Right atrium auricular region (tissue), 2 donors: ENCODE results near the gene BIRC7. TPM values are rescaled to one million over a fixed set of nuclear protein-coding genes. Genes with fewer than 3 reads are reported as not detected.

Source experiments
- DNase-seq: peaks from one replicate; pipeline ENCODE4 v3.0.0-alpha.2; 2019; ENCODE audit warnings: low spot score
- H3K27ac ChIP-seq, 2 donors: fragments of 200-600 bp; sonication (generic); 1 replicate in 1 of 2; 2 replicates in 1 of 2; pipeline ENCODE4 v1.5.1; 2016 to 2019
- H3K27me3 ChIP-seq, 2 donors: fragments of 200-600 bp; sonication (generic); one replicate each; pipeline versions ENCODE4 v1.5.1 to v1.6.0; 2017 to 2019
- H3K36me3 ChIP-seq: fragments of 200-600 bp; sonication (generic); one replicate; pipeline ENCODE4 v1.5.1; 2016
- H3K4me1 ChIP-seq, 2 donors: fragments of 200-600 bp; sonication (generic); one replicate each; pipeline versions ENCODE4 v1.5.1 to v1.6.0; 2017 to 2019
- H3K4me3 ChIP-seq, 2 donors: fragments of 200-600 bp; sonication (generic); 1 replicate in 1 of 2; 2 replicates in 1 of 2; pipeline ENCODE4 v1.5.1; 2017 to 2019; ENCODE audit warnings: mild to moderate bottlenecking in 1 of 2, moderate library complexity in 1 of 2
- H3K9me3 ChIP-seq, 2 donors: fragments of 200-600 bp; sonication (generic); one replicate each; pipeline ENCODE4 v1.5.1; 2019
- CTCF ChIP-seq, 2 donors: fragments of 200-600 bp; sonication (generic); IDR thresholded peaks; one replicate each; pipeline ENCODE4 v1.5.1; 2019; ENCODE audit warnings: antibody characterized with exemption in 2 of 2
- total RNA-seq, 2 donors: library from RNA; depleted of rRNA; stranded (reverse); fragments of >200 nt; gene quantifications; one replicate each; pipeline ENCODE4 v1.1.0, GENCODE V29; 2016

The BIRC7 gene
- total RNA-seq, 2 donors from 2014 or later: not detected

GRCh38 chr20:63283397-63284082, 47.8 kb downstream of the BIRC7 start:
- Histone ChIP-seq H3K36me3 (peaks cover 78% of the 10 kb centered on the region), H3K4me1 (no peaks in the 10 kb centered on the region), H3K27me3 (no peaks in the 10 kb centered on the region), H3K9me3 (no peaks in the 10 kb centered on the region), H3K4me3 (no peak overlapping the region), H3K27ac (no peak overlapping the region)
- no peak for DNase-seq
- TF ChIP-seq CTCF (IDR thresholded peaks at IDR 0.05): no peak

- no peak overlapping the region for H3K27ac ChIP-seq
- DNase-seq: no peak
- TF ChIP-seq CTCF (IDR thresholded peaks at IDR 0.05): no peak
These were observed 48.4 kb downstream of the BIRC7 start for GRCh38 chr20:63284083-63284440.

GRCh38 chr20:63284544-63284949, 48.8 kb downstream of the BIRC7 start:
- no peak overlapping the region for H3K27ac ChIP-seq
- H3K36me3 ChIP-seq: peaks cover 77% of the 10 kb centered on the region
- H3K4me1 ChIP-seq: no peaks in the 10 kb centered on the region
- no peaks in the 10 kb centered on the region for H3K27me3 ChIP-seq
- TF ChIP-seq CTCF (IDR thresholded peaks at IDR 0.05): no peak
- H3K4me3 ChIP-seq: no peak overlapping the region
- DNase-seq: no peak
- no peaks in the 10 kb centered on the region for H3K9me3 ChIP-seq

More at GRCh38 chr20:63284083-63284440, 48.4 kb downstream of the BIRC7 start:
- Histone ChIP-seq H3K4me1 (no peaks in the 10 kb centered on the region), H3K9me3 (no peaks in the 10 kb centered on the region), H3K36me3 (peaks cover 78% of the 10 kb centered on the region), H3K27me3 (no peaks in the 10 kb centered on the region), H3K4me3 (no peak overlapping the region)

GRCh38 chr20:63284981-63285524, 49.3 kb downstream of the BIRC7 start:
- no peak for TF ChIP-seq CTCF (IDR thresholded peaks at IDR 0.05)
- DNase-seq: no peak
- peaks cover 72% of the 10 kb centered on the region for H3K36me3 ChIP-seq
- H3K4me1 ChIP-seq: no peaks in the 10 kb centered on the region
- no peak overlapping the region for H3K4me3 ChIP-seq
- no peaks in the 10 kb centered on the region for H3K9me3 ChIP-seq
- no peaks in the 10 kb centered on the region for H3K27me3 ChIP-seq
- H3K27ac ChIP-seq: no peak overlapping the region

- Histone ChIP-seq H3K36me3 (peaks cover 64% of the 10 kb centered on the region), H3K4me3 (no peak overlapping the region), H3K9me3 (no peaks in the 10 kb centered on the region), H3K4me1 (peaks cover 0 to 8% of the 10 kb centered on the region in 2 donors), H3K27ac (no peak overlapping the region), H3K27me3 (no peaks in the 10 kb centered on the region)
- DNase-seq: no peak
- TF ChIP-seq CTCF (IDR thresholded peaks at IDR 0.05): no peak
These were observed 50.2 kb downstream of the BIRC7 start for GRCh38 chr20:63285636-63286615.
